Subcutaneous abdominal adipose tissue (tissue), 5 donors: ENCODE data around the gene KATNAL2.
"Not testable (repeated sequence)": the region's sequence is repeated elsewhere in the genome, so short reads cannot be mapped to it uniquely, and the experiment has no call there.

ENCODE experiments used
- H3K27ac ChIP-seq: one replicate; pipeline ENCODE4 v1.7.0; 2013; ENCODE audit warnings: low read depth, mild to moderate bottlenecking, inconsistent platforms, low read length, moderate library complexity
- H3K27me3 ChIP-seq, 5 donors: one replicate each; pipeline ENCODE4 v1.7.0; 2013; ENCODE audit warnings: low read length in 5 of 5, inconsistent platforms in 1 of 5; ENCODE audit not compliant: control insufficient read depth in 5 of 5, insufficient read depth in 4 of 5
- H3K36me3 ChIP-seq, 5 donors: one replicate each; pipeline ENCODE4 v1.7.0; 2013; ENCODE audit warnings: low read length in 5 of 5; ENCODE audit not compliant: control insufficient read depth in 5 of 5, insufficient read depth in 5 of 5
- H3K4me1 ChIP-seq, 5 donors: one replicate each; pipeline ENCODE4 v1.7.0; 2013; ENCODE audit warnings: low read length in 5 of 5, mild to moderate bottlenecking in 3 of 5, moderate library complexity in 1 of 5; ENCODE audit not compliant: control insufficient read depth in 5 of 5, insufficient read depth in 5 of 5
- H3K4me3 ChIP-seq, 5 donors: one replicate each; pipeline ENCODE4 v1.7.0; 2013; ENCODE audit warnings: low read length in 5 of 5, low read depth in 1 of 5
- H3K9ac ChIP-seq, 5 donors: one replicate each; pipeline ENCODE4 v1.7.0; 2013; ENCODE audit warnings: low read length in 5 of 5, mild to moderate bottlenecking in 4 of 5, moderate library complexity in 3 of 5
- H3K9me3 ChIP-seq, 5 donors: one replicate each; pipeline ENCODE4 v1.7.0; 2013; ENCODE audit warnings: low read length in 5 of 5; ENCODE audit not compliant: control insufficient read depth in 5 of 5
- donor health status: healthy.
- donor health status: healthy.
- donor health status: healthy.
- donor health status: healthy.
- donor health status: healthy.

Gene KATNAL2

DNA sequence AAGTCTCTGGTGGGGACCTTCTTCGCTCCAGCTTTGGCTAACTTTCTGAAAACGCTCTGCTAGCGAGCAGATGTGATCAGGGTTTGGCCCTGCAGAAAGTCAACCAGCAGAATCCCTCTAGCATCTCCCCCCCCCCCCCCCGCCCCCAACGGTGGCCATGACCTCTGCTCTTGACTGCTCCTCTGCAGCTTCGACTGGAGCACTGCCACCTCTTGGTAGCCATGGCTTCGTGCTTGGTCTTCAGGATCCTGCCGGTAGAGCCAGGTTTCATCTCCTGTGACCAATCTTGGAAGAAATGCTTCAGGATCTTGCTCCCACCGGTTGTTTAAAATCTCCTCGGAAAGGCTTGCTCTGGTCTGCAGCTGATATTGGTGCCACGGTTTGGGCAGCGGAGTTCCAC, 113.5 kb downstream of the KATNAL2 start:
- not testable (repeated sequence) for H3K9ac ChIP-seq, H3K9me3 ChIP-seq, H3K4me3 ChIP-seq, H3K4me1 ChIP-seq, H3K27me3 ChIP-seq, H3K27ac ChIP-seq, H3K36me3 ChIP-seq

GRCh38 chr18:47032945-47033344, 115.5 kb downstream of the KATNAL2 start:
- H3K4me1 ChIP-seq, result no peaks in the 10 kb centered on the region
- H3K4me3 ChIP-seq, result no peak overlapping the region
- H3K36me3 ChIP-seq, result no peaks in the 10 kb centered on the region
- no peaks in the 10 kb centered on the region for H3K9me3 ChIP-seq
- no peak overlapping the region for H3K9ac ChIP-seq
- no peaks in the 10 kb centered on the region for H3K27me3 ChIP-seq
- no peak overlapping the region for H3K27ac ChIP-seq

- H3K27ac ChIP-seq, H3K4me3 ChIP-seq, H3K9ac ChIP-seq, H3K9me3 ChIP-seq, H3K36me3 ChIP-seq, H3K27me3 ChIP-seq, H3K4me1 ChIP-seq: not testable (repeated sequence)
Measured at GRCh38 chr18:47034591-47034990, 117.2 kb downstream of the KATNAL2 start.

DNA sequence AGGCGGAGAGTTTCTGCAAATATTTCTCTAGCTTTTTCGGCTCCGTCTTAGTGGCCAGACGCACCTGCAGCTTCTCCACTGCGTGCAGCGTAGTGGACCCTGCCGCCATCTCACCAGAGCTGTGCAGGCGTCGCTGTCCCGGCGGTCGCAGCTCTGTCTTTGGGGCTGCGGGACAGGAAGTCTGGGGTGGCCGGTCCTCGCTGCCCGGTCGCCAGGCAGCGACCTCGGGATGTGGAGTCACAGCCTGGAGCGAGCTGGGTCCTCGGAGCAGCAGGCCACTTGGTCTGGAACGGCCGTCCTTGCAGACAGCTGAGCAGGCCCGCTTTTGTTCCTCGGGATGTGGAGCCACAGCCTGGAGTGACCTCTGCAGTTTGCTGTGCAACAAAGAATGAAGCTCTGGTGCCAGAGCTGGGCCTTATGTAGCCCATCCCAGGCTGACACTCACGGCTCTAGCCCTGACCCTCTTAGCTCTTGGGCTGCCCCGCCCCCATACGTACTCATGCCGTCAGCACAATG, 117.8 kb downstream of the KATNAL2 start, which contains the start of gene ELOA2:
TSS of gene ELOA2 (minus strand) at position 466 of the 516 bp plus-strand sequence. CDS start at position 109, 357 bp downstream.
- no peak within 1 kb of the TSS for H3K27ac ChIP-seq
- H3K9ac ChIP-seq, result no peak within 1 kb of the TSS
- no peaks in the 10 kb centered on the region for H3K4me1 ChIP-seq
- no peaks in the 10 kb centered on the region for H3K27me3 ChIP-seq
- no peak within 1 kb of the TSS for H3K4me3 ChIP-seq
- H3K9me3 ChIP-seq, result no peaks in the 10 kb centered on the region
- H3K36me3 ChIP-seq, result no peaks in the 10 kb centered on the region

- Histone ChIP-seq H3K4me1 (no peaks in the 10 kb centered on the region), H3K27ac (no peak overlapping the region), H3K36me3 (no peaks in the 10 kb centered on the region), H3K4me3 (no peak overlapping the region), H3K27me3 (no peaks in the 10 kb centered on the region), H3K9ac (no peak overlapping the region), H3K9me3 (no peaks in the 10 kb centered on the region)
Measured at GRCh38 chr18:47036298-47036874, 119.0 kb downstream of the KATNAL2 start.

DNA sequence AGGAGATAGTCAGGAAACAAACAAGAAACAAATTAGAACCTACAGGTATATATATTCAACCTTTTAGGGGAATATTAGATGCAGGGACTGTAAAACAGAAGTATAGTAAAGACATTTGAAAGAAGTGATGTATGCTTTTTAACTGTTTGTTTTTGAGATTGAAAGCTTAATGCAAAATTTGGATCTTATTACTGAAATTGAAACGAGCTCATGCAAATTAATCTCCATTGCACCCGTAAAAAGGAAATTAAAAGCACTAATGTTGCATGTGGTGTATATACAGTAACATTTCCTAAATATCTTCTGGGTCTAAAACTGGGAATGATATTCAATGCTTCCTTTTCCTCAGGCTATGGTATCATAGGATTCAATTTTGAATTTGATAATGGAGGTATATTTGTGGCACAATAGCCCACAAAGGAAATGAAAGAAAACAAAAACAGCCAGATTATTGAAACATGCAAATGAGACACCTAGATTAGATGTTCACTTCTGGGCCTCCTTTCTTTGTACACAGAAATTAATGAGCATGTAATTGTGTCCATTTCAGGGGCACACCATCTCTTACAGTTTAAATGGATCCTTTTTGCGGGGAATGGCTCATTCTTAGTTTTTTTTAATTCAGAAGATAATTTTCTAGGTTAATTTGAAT, 119.7 kb downstream of the KATNAL2 start:
- H3K27me3 ChIP-seq, result no peaks in the 10 kb centered on the region
- H3K36me3 ChIP-seq, result no peaks in the 10 kb centered on the region
- no peak overlapping the region for H3K27ac ChIP-seq
- H3K4me3 ChIP-seq, result no peak overlapping the region
- H3K9me3 ChIP-seq, result no peaks in the 10 kb centered on the region
- H3K9ac ChIP-seq, result no peak overlapping the region
- H3K4me1 ChIP-seq, result no peaks in the 10 kb centered on the region

DNA sequence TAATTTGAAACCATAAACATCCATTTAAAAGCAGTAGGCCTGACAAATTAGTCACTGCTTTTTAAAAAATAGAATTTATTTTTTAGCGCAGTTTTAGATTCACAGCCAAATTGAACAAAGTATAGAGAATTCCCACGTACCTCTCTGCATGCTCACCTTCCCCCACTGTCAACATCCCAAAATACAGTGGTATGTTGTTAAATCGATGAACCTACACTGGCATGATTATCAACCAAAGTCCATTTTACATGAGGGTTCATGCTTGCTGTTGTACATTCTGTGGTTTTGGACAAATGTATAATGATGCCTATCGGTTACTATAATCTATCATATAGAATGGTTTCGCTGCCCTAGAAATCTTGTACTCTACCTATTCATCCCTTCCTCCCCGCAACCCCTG, 123.6 kb downstream of the KATNAL2 start:
- Histone ChIP-seq H3K4me1 (no peaks in the 10 kb centered on the region), H3K9me3 (no peaks in the 10 kb centered on the region), H3K36me3 (no peaks in the 10 kb centered on the region), H3K9ac (no peak overlapping the region), H3K27ac (no peak overlapping the region), H3K27me3 (no peaks in the 10 kb centered on the region), H3K4me3 (no peak overlapping the region)

DNA sequence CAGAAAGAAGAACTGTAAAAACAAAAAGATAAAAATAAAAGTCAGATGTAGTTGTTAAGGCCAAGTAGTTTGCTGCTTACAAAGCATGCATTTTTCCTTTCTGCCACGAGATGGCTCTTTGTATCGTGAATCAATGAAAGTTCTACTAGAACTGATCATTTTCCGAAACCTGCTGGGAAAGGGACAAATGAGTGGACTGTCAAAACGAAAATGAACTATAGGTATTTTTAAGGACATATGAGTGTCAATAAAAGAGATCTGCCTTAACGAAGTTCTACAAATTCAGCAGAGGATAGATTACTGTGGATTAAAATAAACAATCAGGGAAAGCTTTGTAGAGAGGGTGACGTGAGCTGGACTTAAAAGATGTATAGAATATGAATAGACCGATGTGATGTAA, 133.1 kb downstream of the KATNAL2 start:
- Histone ChIP-seq H3K27me3 (no peaks in the 10 kb centered on the region), H3K4me1 (no peaks in the 10 kb centered on the region), H3K4me3 (no peak overlapping the region), H3K36me3 (no peaks in the 10 kb centered on the region), H3K27ac (no peak overlapping the region), H3K9me3 (no peaks in the 10 kb centered on the region), H3K9ac (no peak overlapping the region)

DNA sequence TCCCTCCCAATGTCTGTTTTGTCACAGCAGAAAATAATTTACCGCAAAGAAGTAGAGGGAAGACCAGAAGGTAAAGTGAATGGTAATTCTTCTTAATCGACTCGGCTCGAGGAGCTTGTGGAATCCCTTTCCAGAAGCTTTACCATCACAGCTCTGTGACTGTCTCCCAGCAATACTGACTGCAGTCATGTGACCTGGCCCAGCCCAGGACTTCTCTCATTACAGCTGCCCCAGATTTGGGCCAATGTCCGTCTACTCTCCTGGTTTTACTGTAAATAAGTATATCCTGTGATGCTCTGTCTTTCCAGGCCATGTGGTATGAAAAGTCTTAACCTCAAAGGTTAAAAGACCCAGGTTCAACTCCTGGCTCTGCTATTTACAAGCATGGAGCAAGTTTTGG, 137.0 kb downstream of the KATNAL2 start:
- Histone ChIP-seq H3K4me1 (no peaks in the 10 kb centered on the region), H3K36me3 (no peaks in the 10 kb centered on the region), H3K27ac (no peak overlapping the region), H3K9me3 (no peaks in the 10 kb centered on the region), H3K27me3 (no peaks in the 10 kb centered on the region), H3K4me3 (no peak overlapping the region), H3K9ac (no peak overlapping the region)

DNA sequence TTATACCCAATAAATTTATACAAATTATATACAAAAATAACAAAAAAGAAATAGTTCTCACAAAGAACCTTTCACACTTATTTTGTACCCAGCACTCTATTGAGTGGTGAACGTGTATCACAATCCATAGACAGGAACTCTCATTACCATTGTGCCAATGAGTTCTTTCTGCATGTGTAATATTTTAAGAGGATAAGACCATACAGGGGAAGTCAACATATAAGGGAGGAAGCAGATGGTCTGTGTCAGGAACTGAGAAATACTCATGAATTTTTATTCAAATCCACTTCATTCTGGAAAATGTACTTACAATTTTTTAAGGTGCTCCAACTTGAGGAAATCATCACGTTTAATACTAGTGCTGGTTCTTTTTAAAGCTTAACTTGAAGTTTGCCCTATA, 145.1 kb downstream of the KATNAL2 start:
- H3K27ac ChIP-seq, result no peak overlapping the region
- no peaks in the 10 kb centered on the region for H3K4me1 ChIP-seq

More for the DNA sequence above, 145.1 kb downstream of the KATNAL2 start:
- Histone ChIP-seq H3K4me3 (no peak overlapping the region), H3K27me3 (no peaks in the 10 kb centered on the region), H3K36me3 (peaks cover 0 to 4% (median 2%) of the 10 kb centered on the region in 5 donors), H3K9me3 (peaks cover 0 to under 1% (median 0%) of the 10 kb centered on the region in 5 donors), H3K9ac (no peak overlapping the region)
